Measurements from ENCODE around the gene CCIN.

DNA sequence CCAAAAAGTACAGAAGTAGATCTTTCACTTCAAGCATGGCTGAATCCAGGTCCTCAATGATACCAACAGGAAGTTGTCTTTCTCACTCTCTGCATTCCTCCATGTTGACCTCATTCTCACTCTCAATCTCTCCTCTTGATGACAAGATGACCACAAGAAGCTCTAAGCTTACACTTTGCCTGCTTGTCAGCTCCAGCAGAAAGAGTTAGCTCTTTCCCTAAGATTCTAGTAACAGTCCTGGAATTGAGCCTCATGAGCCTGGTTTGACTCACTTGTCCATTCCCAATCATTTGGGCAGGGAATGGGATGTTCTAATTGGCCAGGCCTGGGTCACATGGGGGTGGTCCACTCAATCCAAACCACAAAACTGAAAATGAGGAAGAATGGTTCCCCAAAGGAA, 18.2 kb downstream of the CCIN start:
- TF ChIP-seq, protein P1, sequence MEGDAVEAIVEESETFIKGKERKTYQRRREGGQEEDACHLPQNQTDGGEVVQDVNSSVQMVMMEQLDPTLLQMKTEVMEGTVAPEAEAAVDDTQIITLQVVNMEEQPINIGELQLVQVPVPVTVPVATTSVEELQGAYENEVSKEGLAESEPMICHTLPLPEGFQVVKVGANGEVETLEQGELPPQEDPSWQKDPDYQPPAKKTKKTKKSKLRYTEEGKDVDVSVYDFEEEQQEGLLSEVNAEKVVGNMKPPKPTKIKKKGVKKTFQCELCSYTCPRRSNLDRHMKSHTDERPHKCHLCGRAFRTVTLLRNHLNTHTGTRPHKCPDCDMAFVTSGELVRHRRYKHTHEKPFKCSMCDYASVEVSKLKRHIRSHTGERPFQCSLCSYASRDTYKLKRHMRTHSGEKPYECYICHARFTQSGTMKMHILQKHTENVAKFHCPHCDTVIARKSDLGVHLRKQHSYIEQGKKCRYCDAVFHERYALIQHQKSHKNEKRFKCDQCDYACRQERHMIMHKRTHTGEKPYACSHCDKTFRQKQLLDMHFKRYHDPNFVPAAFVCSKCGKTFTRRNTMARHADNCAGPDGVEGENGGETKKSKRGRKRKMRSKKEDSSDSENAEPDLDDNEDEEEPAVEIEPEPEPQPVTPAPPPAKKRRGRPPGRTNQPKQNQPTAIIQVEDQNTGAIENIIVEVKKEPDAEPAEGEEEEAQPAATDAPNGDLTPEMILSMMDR (IDR thresholded peaks at IDR 0.05), result no peak
- TF ChIP-seq POLR2A (IDR thresholded peaks at IDR 0.05), result no peak
- no peak for TF ChIP-seq POLR2AphosphoS5 (IDR thresholded peaks at IDR 0.05; ENCODE audit: insufficient read depth in 1 of 2, low read depth in 1 of 2)

Measured in vagina (tissue), 2 donors.